NCI-H146 (cell line): ENCODE measurements around the gene LAMC1.
"Not testable (repeated sequence)": the region's sequence is repeated elsewhere in the genome, so short reads cannot be mapped to it uniquely, and the experiment has no call there.

Experiments used
- DNase-seq: peaks from one replicate; lab custom pipeline; 2025; lab: John Stamatoyannopoulos, UW

The LAMC1 gene

DNA sequence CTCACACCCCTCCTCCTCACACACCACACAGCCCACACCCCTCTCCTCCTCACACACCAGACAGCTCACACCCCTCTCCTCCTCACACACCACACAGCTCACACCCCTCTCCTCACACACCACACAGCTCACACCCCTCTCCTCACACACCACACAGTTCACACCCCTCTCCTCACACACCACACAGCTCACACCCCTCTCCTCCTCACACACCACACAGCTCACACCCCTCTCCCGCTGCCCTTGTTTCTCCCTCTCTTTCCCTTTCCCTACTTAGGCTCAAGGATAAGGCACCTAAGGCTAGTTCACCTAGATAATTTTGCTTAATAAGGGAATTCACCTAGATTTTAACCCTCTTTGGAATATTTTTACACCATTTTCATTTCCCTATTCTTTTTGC is 126.8 kb downstream of the LAMC1 start:
- DNase-seq: not testable (repeated sequence)

DNA sequence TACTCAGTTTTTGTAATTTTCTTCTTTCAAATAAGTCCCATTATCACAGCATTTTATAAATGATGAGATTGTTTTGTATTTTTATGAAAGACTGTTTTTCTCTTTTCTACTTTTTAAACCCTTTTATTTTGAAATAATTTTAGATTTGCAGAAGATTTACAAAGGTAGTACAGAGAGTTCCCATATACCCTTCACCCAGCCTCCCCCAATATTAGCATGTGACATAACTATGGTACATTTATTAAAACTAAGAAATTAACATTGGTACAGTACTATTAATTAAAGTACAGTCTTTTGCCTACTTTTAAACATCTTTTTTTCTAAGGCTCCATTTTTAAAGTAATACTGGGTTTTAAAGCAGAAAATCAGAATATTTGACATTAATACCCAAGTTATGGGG is 127.2 kb downstream of the LAMC1 start:
- no peak for DNase-seq

DNA sequence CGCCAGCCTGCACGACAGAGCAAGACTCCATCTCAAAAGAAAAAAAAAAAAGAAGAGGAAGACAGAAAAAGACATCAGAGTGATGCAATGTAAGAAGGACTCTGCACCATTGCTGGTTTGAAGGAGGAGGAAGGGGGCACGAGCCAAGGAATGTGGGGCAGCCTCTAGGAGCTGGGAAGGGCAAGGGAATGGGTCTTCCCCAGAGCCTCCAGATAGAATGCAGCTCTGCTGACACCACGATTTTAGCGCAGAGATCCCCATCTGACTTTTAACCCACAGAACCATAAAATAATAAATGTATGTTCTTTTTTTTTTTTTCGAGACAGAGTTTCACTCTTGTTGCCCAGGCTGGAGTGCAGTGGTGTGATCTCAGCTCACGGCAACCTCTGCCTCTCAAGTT is 129.0 kb downstream of the LAMC1 start:
- DNase-seq: no peak

DNA sequence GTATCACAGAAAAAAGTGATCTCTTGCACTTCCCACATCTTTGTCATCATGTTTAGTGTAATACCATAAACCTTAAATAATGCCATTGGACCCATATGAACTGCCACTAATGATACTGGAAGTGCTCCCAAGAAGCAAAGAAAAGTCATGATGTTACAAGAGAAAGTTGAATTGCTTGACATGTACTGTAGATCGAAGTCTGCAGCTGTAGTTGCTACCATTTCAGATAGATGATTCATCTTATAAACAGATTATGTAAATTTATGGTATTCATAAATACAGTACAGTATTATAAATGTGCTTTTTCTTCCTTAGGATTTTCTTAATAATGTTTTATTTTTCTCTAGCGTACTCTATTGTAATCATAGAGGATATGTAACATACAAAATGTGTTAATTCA is 132.7 kb downstream of the LAMC1 start:
- no peak for DNase-seq

DNA sequence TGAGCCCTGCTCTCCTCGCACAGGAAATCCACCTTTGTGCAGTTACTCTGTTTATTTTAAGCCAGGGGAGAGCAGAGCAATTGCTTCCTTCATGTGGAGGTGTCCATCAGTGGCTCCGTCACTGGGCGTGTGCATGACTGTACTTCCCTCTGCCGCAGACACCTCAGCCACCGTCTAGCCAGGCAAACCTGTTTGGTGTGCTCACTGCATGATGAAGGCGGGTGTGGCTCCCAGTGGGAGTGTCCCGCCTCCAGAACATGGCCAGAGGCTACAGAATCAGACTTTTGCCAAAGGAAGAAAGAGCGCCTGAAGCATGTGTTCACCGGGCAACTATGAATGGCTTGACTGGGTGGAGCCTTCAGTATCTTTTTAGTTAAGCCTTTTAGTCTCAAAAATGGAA is 136.7 kb downstream of the LAMC1 start:
- peak; percentile 69 for DNase-seq

DNA sequence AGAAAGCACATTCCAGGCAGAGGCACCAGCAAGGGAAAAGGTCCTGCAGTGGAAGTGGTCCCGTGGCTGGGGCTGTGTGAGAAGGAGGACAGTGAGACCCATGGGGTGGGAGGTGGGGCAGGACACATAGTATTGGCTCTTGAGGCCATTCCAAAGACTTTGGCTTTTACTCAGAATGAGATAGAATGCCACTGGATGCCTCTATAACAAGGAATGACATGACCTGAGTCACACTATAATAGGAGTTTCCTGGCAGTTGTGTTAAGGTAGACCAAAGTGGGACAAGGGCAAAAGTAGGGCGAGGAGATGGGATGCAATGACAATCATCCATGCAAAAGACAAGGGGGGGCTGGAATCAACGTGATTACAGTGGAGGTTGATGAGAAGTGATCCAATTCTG is 138.2 kb downstream of the LAMC1 start:
- no peak for DNase-seq

DNA sequence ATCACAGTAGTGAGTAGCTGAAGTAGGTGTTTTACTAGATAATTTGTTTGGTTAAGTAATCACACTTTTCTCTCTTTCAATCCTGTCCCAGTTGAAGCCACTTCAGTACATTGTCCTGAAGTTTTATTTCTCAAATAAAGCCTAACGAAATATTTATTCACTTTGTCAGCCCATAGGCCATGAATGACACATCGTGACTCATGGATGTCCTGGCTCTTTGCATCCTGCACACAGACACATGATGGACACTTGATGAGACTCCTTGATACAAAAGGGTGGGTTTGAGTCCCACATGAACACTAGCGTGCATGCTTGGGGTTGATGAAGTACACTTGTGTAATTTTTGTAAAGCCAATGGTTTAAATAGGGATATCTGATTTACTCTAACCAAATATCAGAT is 140.1 kb downstream of the LAMC1 start:
- no peak for DNase-seq

DNA sequence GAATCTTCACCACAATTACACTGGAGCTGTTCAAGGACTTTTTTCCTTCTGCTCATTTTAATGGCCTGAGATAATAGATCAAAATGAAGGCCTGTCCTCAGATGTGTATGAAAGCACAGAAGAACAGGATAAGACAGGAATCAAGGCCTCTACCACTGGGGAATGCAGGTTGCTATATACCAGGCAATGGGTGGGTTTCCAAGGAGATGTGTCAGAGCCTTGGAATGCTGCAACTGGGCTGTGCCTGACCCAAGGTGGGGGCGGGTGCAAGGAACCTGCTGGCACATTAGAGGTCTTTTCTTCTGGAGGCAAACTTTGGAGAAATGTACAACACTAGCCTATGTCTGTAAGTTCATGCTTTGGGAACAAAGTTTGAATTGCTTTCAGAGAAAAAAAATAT is 141.1 kb downstream of the LAMC1 start:
- DNase-seq: no peak

DNA sequence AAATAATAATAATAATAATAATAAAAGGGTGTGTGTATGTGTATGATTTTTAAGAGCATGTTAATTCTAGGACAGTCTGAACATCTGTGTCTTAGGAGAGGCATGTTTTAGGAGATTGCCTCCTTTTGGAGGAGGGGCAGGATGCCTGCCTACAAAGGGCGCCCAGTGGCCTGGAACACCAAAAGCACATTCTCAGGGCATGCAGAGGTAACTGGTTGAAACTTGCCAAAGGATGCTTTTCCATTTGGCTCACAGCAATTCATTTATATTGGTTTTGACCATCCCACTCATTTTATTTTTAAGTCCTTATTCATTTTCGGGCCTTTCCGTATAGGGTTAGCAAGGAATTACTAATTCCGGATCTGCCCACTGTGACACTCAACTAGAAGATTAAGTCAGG is 141.7 kb downstream of the LAMC1 start:
- no peak for DNase-seq

DNA sequence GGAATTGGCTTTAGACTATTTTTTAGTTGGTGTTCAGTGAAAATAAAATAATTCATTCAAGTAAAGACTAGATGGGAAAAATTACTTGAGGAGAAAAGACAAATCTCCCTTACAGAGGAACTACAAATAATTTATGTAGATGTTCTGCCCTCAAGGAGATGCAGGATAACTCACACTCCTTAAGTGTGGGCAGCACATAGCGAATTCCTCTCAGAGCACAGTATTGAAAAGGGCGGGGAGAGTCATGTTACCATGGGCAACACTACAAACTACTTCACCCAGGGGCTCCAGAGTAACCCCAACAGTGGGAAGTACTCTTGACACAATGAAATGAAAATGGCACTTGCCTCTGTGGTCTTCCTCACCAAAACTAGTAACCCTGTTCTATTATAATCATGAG is 142.2 kb downstream of the LAMC1 start:
- DNase-seq: no peak

DNA sequence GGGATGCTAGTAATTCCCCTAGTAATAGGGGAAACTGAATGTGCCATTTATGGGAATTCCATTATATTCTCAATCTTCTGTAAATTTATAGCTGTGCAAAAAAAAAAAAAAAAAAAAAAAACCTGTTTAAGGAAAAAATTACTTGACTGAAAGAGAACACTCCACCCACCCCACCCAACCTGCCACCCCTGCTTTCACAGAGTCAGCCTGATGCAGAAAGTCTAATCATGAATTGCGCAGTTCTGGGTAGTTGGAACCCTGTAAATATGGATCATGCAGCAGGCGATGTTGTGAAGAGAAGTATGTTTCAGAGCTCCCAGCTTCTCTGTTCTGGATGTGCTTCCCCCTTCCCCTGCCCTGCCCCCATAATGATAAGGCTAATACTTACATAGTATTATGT is 143.2 kb downstream of the LAMC1 start:
- DNase-seq: no peak

DNA sequence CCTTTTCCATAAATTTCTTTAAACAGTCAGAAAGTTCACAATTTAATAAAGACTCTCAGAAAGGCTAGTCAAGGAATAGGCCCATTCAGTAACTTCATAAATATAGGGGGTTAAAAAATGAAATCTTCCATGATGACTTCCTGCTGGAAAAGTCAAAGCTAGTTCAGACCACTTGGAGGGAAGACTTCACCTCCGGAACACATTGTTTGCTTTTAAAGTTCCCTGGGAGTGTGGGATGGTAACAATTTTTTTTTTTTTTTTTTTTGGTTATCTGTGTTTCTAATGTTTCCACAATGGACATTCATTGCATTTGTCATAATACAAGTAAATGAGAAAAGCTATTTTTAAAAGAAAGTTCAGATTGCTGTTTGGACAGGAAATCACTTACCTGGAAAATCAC is 144.5 kb downstream of the LAMC1 start:
- no peak for DNase-seq

DNA sequence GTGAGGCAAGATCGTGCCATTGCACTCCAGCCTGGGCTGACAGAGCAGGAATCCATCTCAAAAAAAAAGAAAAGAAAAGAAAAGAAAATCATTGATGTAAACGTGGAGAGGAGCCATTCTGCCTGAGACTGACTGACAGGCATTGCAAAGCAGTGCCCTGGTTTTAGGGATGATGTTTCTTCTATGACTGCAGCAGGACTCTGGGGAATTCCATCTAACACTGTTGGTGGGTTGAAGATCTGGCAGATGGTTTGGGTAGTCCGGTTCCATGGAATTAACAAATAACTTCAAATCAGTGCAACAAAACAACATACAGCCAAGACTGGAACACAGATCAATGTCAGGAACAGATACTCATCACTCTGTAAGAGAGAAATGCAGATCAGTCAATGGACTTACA is 145.1 kb downstream of the LAMC1 start:
- no peak for DNase-seq

DNA sequence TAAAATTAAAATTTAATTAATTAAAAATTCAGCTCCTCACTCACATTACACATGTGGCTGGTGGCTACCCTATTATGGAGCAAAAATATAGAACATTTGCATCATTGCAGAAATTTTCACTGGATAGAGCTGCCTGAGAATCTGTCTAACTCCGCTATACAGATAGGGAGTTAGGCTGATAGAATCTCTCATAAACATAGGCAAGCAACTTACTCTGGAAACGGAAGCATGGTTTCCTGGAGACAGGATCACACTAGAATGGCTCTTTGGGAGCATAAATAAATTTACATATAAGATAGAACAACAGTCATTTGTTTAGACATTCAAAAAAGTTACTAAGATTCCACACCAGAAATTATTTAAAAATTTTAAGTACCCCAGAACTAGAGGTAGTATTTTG is 150.6 kb downstream of the LAMC1 start:
- DNase-seq: no peak

DNA sequence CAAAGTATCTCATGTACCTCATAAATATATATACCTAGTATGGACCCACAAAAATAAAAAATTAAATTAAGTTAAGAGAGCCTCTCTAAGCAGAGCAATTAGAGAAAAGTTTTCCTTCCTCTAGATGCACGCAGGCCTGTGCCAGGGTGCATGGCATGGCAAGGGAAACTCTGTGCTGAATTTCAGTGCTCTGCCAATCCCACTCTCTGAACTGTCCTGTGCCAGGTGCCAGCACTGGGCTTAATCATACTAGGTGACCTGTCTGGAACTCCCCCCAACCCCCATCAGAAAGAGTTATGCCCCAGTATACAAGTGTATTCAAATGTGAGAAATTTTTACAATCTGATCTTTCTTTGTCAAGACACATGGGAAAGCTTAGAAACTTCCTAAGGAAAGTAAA is 152.4 kb downstream of the LAMC1 start:
- no peak for DNase-seq

DNA sequence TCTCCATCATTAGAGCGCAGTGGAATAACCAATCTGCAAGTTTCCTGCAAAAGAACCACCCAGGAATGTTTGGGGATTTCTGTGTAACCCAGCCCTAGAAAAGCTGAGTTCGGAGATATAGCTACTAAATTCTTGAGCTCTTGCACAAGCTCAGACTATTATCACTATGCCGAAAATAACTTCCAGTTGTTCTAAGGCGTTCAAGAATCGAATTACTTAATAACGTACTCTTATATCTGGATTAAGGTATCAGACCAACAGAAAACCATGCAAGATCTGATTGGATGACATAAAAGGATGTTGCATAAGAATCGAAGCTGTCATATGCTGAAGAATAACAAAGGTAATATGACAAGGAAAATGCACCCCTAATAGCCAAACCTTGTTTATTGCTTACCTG is 155.3 kb downstream of the LAMC1 start:
- no peak for DNase-seq

DNA sequence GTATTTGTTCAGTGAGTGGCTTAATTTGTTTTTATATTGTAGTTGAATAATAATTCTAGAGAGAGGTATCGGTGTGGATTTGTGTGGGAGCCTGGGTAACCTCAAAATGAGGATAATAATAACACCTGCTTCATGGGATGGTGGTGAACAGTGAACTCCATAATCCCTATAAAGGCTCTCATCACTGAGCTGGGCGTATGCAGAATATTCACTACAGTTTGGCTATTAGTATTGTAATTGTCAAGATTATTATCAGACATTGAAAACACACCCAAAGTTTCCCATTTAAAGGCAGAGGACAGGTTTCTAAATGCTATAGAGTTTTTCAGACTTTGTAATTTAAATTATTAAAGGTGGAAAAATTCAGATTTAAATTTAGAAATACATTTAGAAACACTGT is 155.8 kb downstream of the LAMC1 start:
- DNase-seq: no peak

DNA sequence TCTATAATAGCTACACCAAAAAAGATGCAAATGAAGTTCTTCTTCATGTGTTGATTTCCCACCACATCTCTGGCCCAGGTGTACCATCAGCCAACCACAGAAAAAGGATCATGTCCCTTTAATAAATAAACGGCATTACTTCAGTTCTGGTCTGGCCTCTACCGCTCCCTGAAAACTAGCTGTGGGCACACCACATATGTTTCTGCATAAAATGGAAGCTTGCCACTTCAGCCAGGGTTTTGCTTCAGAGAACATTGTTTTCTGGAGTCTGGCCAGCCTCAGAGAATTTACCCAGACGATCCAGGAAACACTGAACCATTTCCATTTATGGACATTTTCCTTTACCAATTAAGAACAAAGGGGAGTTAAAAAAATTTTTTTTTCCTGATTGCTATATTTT is 157.0 kb downstream of the LAMC1 start:
- DNase-seq: no peak

DNA sequence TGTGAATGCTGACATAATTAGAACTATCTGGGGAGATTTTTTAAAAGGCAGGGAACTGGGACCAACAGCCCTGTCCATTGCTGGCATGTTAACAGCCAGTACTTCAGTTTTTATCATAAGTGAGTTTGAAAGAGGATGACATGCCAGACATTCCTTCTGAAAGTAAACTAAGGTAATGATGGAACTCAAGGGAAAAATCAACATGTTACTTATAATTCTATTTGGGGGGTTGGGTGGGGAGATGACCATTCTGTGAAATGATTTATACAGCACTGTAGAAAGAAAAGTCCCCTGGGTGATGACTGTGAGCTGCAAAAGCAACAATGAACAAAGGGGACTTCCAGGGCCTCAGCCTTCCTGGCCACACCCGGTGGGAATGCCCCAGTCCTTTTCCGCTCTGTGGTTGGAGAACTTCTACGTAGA is 157.4 kb downstream of the LAMC1 start:
- DNase-seq: no peak

DNA sequence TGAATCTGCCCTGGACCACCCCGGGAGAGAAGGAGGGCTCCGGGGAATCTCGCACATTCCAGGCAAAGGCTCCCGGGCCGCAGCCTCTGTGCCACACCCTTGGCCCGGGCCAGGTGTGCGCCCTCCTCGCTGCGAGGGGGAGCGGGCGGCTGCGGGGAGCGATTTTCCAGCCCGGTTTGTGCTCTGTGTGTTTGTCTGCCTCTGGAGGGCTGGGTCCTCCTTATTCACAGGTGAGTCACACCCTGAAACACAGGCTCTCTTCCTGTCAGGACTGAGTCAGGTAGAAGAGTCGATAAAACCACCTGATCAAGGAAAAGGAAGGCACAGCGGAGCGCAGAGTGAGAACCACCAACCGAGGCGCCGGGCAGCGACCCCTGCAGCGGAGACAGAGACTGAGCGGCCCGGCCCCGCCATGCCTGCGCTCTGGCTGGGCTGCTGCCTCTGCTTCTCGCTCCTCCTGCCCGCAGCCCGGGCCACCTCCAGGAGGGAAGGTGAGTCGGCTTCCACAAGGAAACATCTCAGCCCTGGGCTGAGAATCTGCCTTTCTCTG is 162.8 kb downstream of the LAMC1 start, which contains the start of gene LAMC2:
Gene LAMC2 (plus strand): TSS at position 324 of the 550 bp plus-strand sequence. CDS start 89 bp downstream, at position 413.
- peak; percentile 83 for DNase-seq

DNA sequence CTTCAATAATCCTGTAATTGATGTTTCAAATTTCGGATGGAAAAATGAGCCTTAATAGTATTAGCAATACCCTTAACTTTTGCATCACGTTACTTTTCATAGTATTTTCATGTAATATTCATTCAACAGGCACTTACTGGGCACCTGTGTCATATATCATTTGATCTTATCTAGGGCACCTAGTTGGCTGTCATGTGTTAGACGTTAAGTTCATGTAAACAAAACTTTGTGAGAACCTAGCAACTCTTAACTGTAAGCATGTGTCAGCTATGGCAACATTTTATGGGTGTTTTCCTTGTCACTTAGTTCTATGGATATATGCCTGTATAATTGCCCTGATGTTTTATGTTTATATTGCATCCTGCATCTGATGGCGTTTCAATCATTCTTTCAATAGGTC is 163.6 kb downstream of the LAMC1 start:
- DNase-seq: no peak

DNA sequence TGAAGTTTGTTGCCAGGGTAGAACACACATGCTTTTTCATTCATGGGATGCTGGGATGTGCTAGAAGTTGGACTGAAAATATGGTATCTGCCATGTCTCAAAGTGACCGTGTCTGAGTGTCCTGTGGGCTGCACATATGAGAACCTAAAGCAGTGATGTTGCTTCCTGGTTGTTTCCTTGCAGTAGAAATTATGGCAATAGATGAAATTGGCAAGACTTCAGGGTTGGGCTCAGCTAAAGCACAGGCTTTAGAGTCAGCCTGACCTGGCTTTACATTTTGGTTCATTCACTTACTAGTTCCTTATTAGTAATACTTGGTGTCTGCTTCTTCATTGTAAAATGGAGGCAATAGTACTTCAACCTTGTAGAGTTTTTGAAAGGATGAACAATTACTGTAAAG is 165.0 kb downstream of the LAMC1 start:
- DNase-seq: no peak

DNA sequence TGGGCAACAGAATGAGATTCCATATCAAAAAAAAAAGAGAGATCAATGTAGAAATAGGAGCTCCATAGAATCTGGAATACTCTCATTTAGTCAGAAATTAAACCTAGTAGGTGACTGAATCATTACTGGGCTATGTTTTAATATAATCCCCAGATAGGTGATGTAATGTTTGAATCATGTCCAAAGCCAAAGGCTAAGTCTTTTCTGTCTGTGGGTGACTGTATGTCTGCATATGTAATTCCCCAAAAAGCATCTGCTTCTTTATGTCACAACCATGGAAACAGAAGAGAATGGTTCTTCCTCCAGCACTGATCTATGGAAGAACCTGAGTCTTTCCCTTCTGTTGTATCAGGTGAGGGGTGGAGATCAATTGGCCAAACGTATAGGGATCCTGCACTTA is 168.6 kb downstream of the LAMC1 start:
- DNase-seq: no peak

DNA sequence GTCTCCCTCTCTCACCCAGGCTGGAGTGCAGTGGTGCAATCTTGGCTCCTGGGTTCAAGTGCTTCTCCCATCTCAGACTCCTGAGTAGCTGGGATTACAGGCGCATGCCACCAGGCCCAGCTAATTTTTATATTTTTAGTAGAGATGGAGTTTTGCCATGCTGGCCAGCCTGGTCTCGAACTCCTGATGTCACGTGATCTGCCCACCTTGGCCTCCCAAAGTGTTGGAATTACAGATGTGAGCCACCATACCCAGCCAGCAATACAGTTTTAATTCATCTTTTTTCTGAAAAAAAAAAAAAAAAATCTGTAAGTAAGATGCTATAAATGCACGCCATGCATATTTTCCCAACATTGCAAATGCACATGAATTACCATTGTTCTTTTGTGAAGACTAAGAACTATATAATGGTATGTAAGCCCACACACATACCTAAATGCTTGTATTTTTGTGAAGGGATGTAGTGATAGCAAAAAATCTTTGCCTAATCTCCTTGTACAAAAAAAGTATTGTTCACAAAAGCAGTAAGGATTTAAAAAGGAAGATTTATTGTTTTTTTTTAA is 170.8 kb downstream of the LAMC1 start:
- no peak for DNase-seq
